GF-D8 (cell line): ENCODE results near the gene LACRT.

Source experiments
- DNase-seq: peaks from one replicate; lab custom pipeline; 2025; lab: John Stamatoyannopoulos, UW

LACRT gene

GRCh38 chr12:54602661-54603060 lies 32.0 kb downstream of the LACRT start:
- no peak for DNase-seq

- no peak for DNase-seq
Observed at GRCh38 chr12:54601841-54602240, 32.9 kb downstream of the LACRT start.

GRCh38 chr12:54598970-54599369 lies 35.7 kb downstream of the LACRT start:
- no peak for DNase-seq

- DNase-seq, result no peak
Observed at GRCh38 chr12:54596526-54596946, 38.2 kb downstream of the LACRT start.

GRCh38 chr12:54595471-54595870 lies 39.2 kb downstream of the LACRT start:
- no peak for DNase-seq

GRCh38 chr12:54593725-54594124 lies 41.0 kb downstream of the LACRT start:
- DNase-seq, result no peak

- DNase-seq, result no peak
Observed at GRCh38 chr12:54593135-54593534, 41.6 kb downstream of the LACRT start.

- DNase-seq, result no peak
Observed at GRCh38 chr12:54592316-54592715, 42.4 kb downstream of the LACRT start.

- no peak for DNase-seq
Observed at GRCh38 chr12:54590978-54591591, 43.6 kb downstream of the LACRT start.

- no peak for DNase-seq
Observed at GRCh38 chr12:54589964-54590363, 44.7 kb downstream of the LACRT start.

GRCh38 chr12:54588890-54589267 lies 45.8 kb downstream of the LACRT start:
- no peak for DNase-seq

- DNase-seq, result no peak
Observed at GRCh38 chr12:54588110-54588889, 46.4 kb downstream of the LACRT start, which contains the start of gene PPP1R1A. Gene PPP1R1A, minus strand, starts transcription at chr12:54588659. Its CDS starts 171 bp downstream, at chr12:54588488.

GRCh38 chr12:54587315-54587873 lies 47.3 kb downstream of the LACRT start:
- no peak for DNase-seq

GRCh38 chr12:54586620-54587019 lies 48.1 kb downstream of the LACRT start:
- no peak for DNase-seq

- no peak for DNase-seq
Observed at GRCh38 chr12:54585243-54585642, 49.5 kb downstream of the LACRT start.

- no peak for DNase-seq
Observed at GRCh38 chr12:54584128-54584527, 50.6 kb downstream of the LACRT start.

- no peak for DNase-seq
Observed at GRCh38 chr12:54583726-54584125, 51.0 kb downstream of the LACRT start.

GRCh38 chr12:54581412-54581811 lies 53.3 kb downstream of the LACRT start:
- DNase-seq, result no peak
